Suprapubic skin (tissue), 4 donors: Measurements from ENCODE around the gene ZBTB25. TPM values are rescaled to one million over a fixed set of nuclear protein-coding genes. Genes with fewer than 3 reads are reported as not detected.

Experiments
- DNase-seq, 2 donors: peaks; one replicate each; pipeline ENCODE4 v3.0.0-alpha.2; 2019; ENCODE audit warnings: low spot score in 2 of 2
- H3K27ac ChIP-seq: fragments of 200-600 bp; sonication (generic); one replicate; pipeline ENCODE4 v1.5.1; 2019
- H3K27me3 ChIP-seq: fragments of 200-600 bp; sonication (generic); one replicate; pipeline ENCODE4 v1.5.1; 2019
- H3K36me3 ChIP-seq: fragments of 200-600 bp; sonication (generic); one replicate; pipeline ENCODE4 v1.5.1; 2019
- H3K4me1 ChIP-seq: fragments of 200-600 bp; sonication (generic); one replicate; pipeline ENCODE4 v1.5.1; 2019
- H3K4me3 ChIP-seq: fragments of 200-600 bp; sonication (generic); one replicate; pipeline ENCODE4 v1.5.1; 2019; ENCODE audit warnings: mild to moderate bottlenecking
- H3K9me3 ChIP-seq: fragments of 200-600 bp; sonication (generic); one replicate; pipeline ENCODE4 v1.5.1; 2019
- CTCF ChIP-seq, 2 donors: fragments of 200-600 bp in 1 of 2; fragments of 450-650 bp in 1 of 2; sonication (generic) in 1 of 2; IDR thresholded peaks; one replicate each; pipeline ENCODE4 v1.5.1; 2016 to 2019; ENCODE audit warnings: antibody characterized with exemption in 2 of 2, mild to moderate bottlenecking in 1 of 2, moderate library complexity in 1 of 2
- EP300 ChIP-seq: sonication (generic); formaldehyde crosslinking; IDR thresholded peaks from one replicate; pipeline ENCODE4 v1.6.1; 2017; ENCODE audit warnings: antibody characterized with exemption
- POLR2A ChIP-seq, 2 donors: fragments of 450-650 bp; IDR thresholded peaks; one replicate each; pipeline ENCODE4 v1.6.1; 2017; ENCODE audit warnings: antibody characterized with exemption in 2 of 2, mild to moderate bottlenecking in 2 of 2, moderate library complexity in 2 of 2
- POLR2AphosphoS5 ChIP-seq, 3 donors: sonication (generic); formaldehyde crosslinking; IDR thresholded peaks; one replicate each; pipeline ENCODE4 v1.6.1; 2017; ENCODE audit warnings: antibody characterized with exemption in 3 of 3
- WGBS: methylation state at CpG from one replicate; pipeline ENCODE4 v1.1.5; 2018; 5-methylcytosine and 5-hydroxymethylcytosine counted together
- total RNA-seq, 4 donors: library from RNA; depleted of rRNA; stranded (reverse); fragments of >200 nt; gene quantifications; one replicate each; pipeline ENCODE4 v1.1.0, GENCODE V29; 2016

ZBTB25 gene
- total RNA-seq, 4 donors from 2014 or later = 5.9 to 29.9 (median 11.4) TPM

- no peak for DNase-seq
- peaks cover 21% of the 10 kb centered on the region for H3K4me1 ChIP-seq
- TF ChIP-seq CTCF (IDR thresholded peaks at IDR 0.05) (no peak), POLR2A (IDR thresholded peaks at IDR 0.05) (no peak), EP300 (no peak), POLR2AphosphoS5 (IDR thresholded peaks at IDR 0.05) (no peak)
- H3K4me3 ChIP-seq = no peak overlapping the region
- 65% methylated on average over 4 of the region's 4 CpGs for WGBS
- H3K27me3 ChIP-seq = peaks cover 6% of the 10 kb centered on the region
- no peak overlapping the region for H3K27ac ChIP-seq
- H3K9me3 ChIP-seq = no peaks in the 10 kb centered on the region
- no peaks in the 10 kb centered on the region for H3K36me3 ChIP-seq
Observed at GRCh38 chr14:64536488-64537245, 33.0 kb upstream of the ZBTB25 start.

GRCh38 chr14:64531567-64531966 lies 27.9 kb upstream of the ZBTB25 start:
- H3K27ac ChIP-seq = no peak overlapping the region
- no peaks in the 10 kb centered on the region for H3K27me3 ChIP-seq
- H3K4me3 ChIP-seq = no peak overlapping the region
- H3K36me3 ChIP-seq = no peaks in the 10 kb centered on the region
- TF ChIP-seq POLR2AphosphoS5 (IDR thresholded peaks at IDR 0.05) (no peak), CTCF (IDR thresholded peaks at IDR 0.05) (no peak), EP300 (no peak), POLR2A (IDR thresholded peaks at IDR 0.05) (no peak)
- no peaks in the 10 kb centered on the region for H3K9me3 ChIP-seq
- WGBS = 60% methylated on average over 2 of the region's 2 CpGs
- DNase-seq = no peak
- no peaks in the 10 kb centered on the region for H3K4me1 ChIP-seq

DNA sequence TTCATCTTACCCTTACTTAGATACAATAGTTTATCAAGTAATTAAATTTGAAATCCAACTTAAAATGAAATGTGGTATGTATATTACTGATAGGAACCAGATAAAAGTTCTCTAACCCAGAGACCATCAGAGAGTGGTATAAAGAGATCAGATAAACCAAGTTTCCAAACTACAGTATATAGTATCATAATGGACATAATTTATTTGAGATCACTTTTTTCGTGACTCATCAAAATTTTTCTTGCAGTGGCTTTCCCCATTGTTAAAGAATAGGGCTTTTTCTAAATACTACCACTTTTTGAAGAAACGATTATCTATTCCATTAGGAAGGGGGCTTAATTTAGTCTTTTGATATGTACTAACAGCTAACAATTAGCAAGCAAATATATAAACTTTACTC lies 21.7 kb upstream of the ZBTB25 start:
- H3K4me3 ChIP-seq = no peak overlapping the region
- 98% methylated on average over 2 of the region's 2 CpGs for WGBS
- H3K27me3 ChIP-seq = no peaks in the 10 kb centered on the region
- TF ChIP-seq CTCF (IDR thresholded peaks at IDR 0.05) = no peak
- TF ChIP-seq EP300 = no peak
- no peak for TF ChIP-seq POLR2A (IDR thresholded peaks at IDR 0.05)
- TF ChIP-seq POLR2AphosphoS5 (IDR thresholded peaks at IDR 0.05) = no peak
- no peaks in the 10 kb centered on the region for H3K9me3 ChIP-seq
- DNase-seq = no peak
- peaks cover 15% of the 10 kb centered on the region for H3K36me3 ChIP-seq
- peaks cover 6% of the 10 kb centered on the region for H3K4me1 ChIP-seq
- H3K27ac ChIP-seq = no peak overlapping the region

DNA sequence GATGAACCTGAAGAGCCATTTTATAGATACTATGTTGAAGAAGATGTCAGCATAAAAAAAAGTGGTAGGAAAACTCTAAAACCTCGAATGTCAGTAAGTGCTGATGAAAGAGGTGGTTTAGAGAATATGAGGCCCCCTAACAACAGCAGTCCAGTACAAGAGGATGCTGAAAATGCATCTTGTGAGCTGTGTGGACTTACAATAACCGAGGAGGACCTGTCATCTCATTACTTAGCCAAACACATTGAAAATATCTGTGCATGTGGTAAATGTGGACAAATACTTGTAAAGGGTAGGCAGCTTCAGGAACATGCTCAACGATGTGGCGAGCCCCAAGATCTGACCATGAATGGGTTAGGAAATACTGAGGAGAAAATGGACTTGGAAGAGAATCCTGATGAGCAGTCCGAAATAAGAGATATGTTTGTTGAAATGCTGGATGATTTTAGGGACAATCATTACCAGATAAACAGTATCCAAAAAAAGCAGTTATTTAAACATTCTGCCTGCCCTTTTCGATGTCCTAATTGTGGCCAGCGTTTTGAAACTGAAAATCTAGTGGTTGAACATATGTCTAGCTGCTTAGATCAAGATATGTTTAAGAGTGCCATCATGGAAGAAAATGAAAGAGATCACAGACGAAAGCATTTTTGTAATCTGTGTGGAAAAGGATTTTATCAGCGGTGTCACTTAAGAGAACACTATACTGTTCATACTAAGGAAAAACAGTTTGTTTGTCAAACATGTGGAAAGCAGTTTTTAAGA lies 19.1 kb upstream of the ZBTB25 start:
- Histone ChIP-seq H3K4me3 (no peak overlapping the region), H3K27me3 (no peaks in the 10 kb centered on the region), H3K27ac (no peak overlapping the region), H3K36me3 (peaks cover 15% of the 10 kb centered on the region), H3K9me3 (no peaks in the 10 kb centered on the region), H3K4me1 (peaks cover 14% of the 10 kb centered on the region)
- DNase-seq = no peak
- TF ChIP-seq POLR2AphosphoS5 (IDR thresholded peaks at IDR 0.05) (no peak), POLR2A (IDR thresholded peaks at IDR 0.05) (no peak), CTCF (IDR thresholded peaks at IDR 0.05) (no peak), EP300 (no peak)
- 83% methylated on average over 9 of the region's 9 CpGs for WGBS

DNA sequence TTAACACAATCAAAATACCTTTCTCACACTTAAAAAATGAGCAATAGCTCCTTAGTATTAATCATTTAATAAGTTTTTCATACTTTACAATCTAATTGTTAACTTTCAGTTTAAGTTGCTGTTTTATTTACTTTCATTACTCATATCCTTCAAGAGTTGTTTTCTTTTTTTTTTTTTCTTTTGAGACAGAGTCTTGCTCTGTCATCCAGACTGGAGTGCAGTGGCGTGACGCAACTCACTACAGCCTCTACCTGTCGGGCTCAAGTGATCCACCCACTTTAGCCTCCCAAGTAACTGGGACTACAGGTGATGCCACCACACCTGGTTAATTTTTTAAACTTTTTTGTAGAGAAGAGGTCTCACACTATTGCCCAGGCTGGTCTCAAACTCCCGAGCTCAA lies 17.1 kb upstream of the ZBTB25 start:
- TF ChIP-seq CTCF (IDR thresholded peaks at IDR 0.05) (no peak), EP300 (no peak), POLR2A (IDR thresholded peaks at IDR 0.05) (no peak), POLR2AphosphoS5 (IDR thresholded peaks at IDR 0.05) (no peak)
- Histone ChIP-seq H3K36me3 (peaks cover 12% of the 10 kb centered on the region), H3K27me3 (no peaks in the 10 kb centered on the region), H3K27ac (no peak overlapping the region), H3K4me1 (peaks cover 16% of the 10 kb centered on the region), H3K4me3 (no peak overlapping the region), H3K9me3 (no peaks in the 10 kb centered on the region)
- DNase-seq = no peak
- 91% methylated on average over 4 of the region's 4 CpGs for WGBS
